ENCODE data around the gene SURF4.

GRCh38 chr9:133385452-133385851, 9.6 kb upstream of the SURF4 start:
- TF ChIP-seq CTCF (IDR thresholded peaks at IDR 0.05) (no peak), POLR2A (IDR thresholded peaks at IDR 0.05) (no peak)
